Caco-2 (cell line): ENCODE measurements around the gene AGPS. TPM values are rescaled to one million over a fixed set of nuclear protein-coding genes. Genes with fewer than 3 reads are reported as not detected.

Experiments used
- BruUV-seq: library from RNA; stranded (reverse); fragments of 400-500 nt; replicated peaks from 2 replicates; lab custom pipeline; 2021; lab: Mats Ljungman, UMichigan
- CTCF ChIA-PET: fragments of 300-600 bp; sonication (Branson Sonifier 250); formaldehyde crosslinking; loops from one replicate; lab custom pipeline; 2022; ENCODE audit warnings: antibody characterized with exemption; lab: Charles Lee
- POLR2A ChIA-PET: fragments of 300-600 bp; sonication (Branson Sonifier 250); formaldehyde crosslinking; loops from one replicate; lab custom pipeline; 2022; ENCODE audit warnings: antibody characterized with exemption; lab: Charles Lee
- DNase-seq, 2 experiments: peaks; one replicate each; pipeline versions ENCODE4 v3.0.0 to v3.0.0-alpha.2; 2020 to 2022
- H3K27me3 ChIP-seq: replicated peaks from 2 replicates; pipeline ENCODE4 v1.6.0; 2011; ENCODE audit warnings: low read length; ENCODE audit not compliant: control insufficient read depth, insufficient read depth
- H3K36me3 ChIP-seq: 2 replicates; pipeline ENCODE4 v1.5.1; 2011; ENCODE audit warnings: low read length; ENCODE audit not compliant: control insufficient read depth, insufficient read depth
- H3K4me1 ChIP-seq: fragments of 250-450 bp; sonication (Bioruptor Pico); 2 replicates; pipeline ENCODE4 v1.5.1; 2020; ENCODE audit warnings: mild to moderate bottlenecking
- H3K4me3 ChIP-seq: 2 replicates; pipeline ENCODE4 v1.5.1; 2011; ENCODE audit warnings: low read depth, mild to moderate bottlenecking, control low read depth, low read length
- H3K9me3 ChIP-seq: fragments of 250-450 bp; sonication (Bioruptor Pico); 2 replicates; pipeline ENCODE4 v1.5.1; 2020; ENCODE audit warnings: mild to moderate bottlenecking, moderate library complexity
- H3K27ac Mint-ChIP-seq: one replicate; pipeline ENCODE4 v1.8.0; 2022; ENCODE audit warnings: mixed read lengths; ENCODE audit not compliant: unreplicated experiment
- H3K27me3 Mint-ChIP-seq: one replicate; pipeline ENCODE4 v1.8.0; 2022; ENCODE audit warnings: mixed read lengths; ENCODE audit not compliant: insufficient read depth, unreplicated experiment
- H3K36me3 Mint-ChIP-seq: one replicate; pipeline ENCODE4 v1.8.0; 2022; ENCODE audit warnings: mild to moderate bottlenecking, mixed read lengths; ENCODE audit not compliant: insufficient read depth, unreplicated experiment
- H3K4me1 Mint-ChIP-seq: one replicate; pipeline ENCODE4 v1.8.0; 2022; ENCODE audit warnings: low read depth, mixed read lengths; ENCODE audit not compliant: unreplicated experiment
- H3K4me3 Mint-ChIP-seq: one replicate; pipeline ENCODE4 v1.8.0; 2022; ENCODE audit warnings: mild to moderate bottlenecking, moderate library complexity, mixed read lengths; ENCODE audit not compliant: unreplicated experiment
- H3K9me3 Mint-ChIP-seq: one replicate; pipeline ENCODE4 v1.8.0; 2022; ENCODE audit warnings: mixed read lengths; ENCODE audit not compliant: unreplicated experiment
- CTCF ChIP-seq, 2 experiments: fragments of 200-600 bp in 1 of 2; IDR thresholded peaks; 1 replicate in 1 of 2; 2 replicates in 1 of 2; pipeline versions ENCODE4 v1.5.1 to v1.8.0; 2011 to 2022; ENCODE audit warnings: antibody characterized with exemption in 1 of 2, control low read depth in 1 of 2, inconsistent platforms in 1 of 2, low read depth in 1 of 2, low read length in 1 of 2, mild to moderate bottlenecking in 1 of 2, moderate library complexity in 1 of 2; ENCODE audit not compliant: insufficient read depth in 1 of 2, severe bottlenecking in 1 of 2, unreplicated experiment in 1 of 2
- intact Hi-C: fragments of 100-400 bp; cut with micrococcal nuclease; formaldehyde crosslinking; loops from one replicate; pipeline ENCODE4 v1.10.0; 2022; ENCODE audit not compliant: unreplicated experiment
- total RNA-seq: library from RNA; stranded (reverse); gene quantifications from 2 replicates; pipeline ENCODE4 v1.2.3, GENCODE V29; 2022

The AGPS gene
- total RNA-seq, 1 experiment from 2014 or later = 105 TPM

- no peak overlapping the region for H3K27ac Mint-ChIP-seq
Observed at GRCh38 chr2:177577075-177577474, 184.5 kb downstream of the AGPS start.

GRCh38 chr2:177578454-177578853, 185.9 kb downstream of the AGPS start:
- Histone ChIP-seq H3K9me3 (no peaks in the 10 kb centered on the region), H3K36me3 (no peaks in the 10 kb centered on the region), H3K27me3 (no peaks in the 10 kb centered on the region), H3K4me1 (peaks cover 10% of the 10 kb centered on the region), H3K4me3 (no peak overlapping the region)
- Mint-ChIP-seq H3K4me3 (no peak overlapping the region), H3K4me1 (no peaks in the 10 kb centered on the region), H3K36me3 (no peaks in the 10 kb centered on the region), H3K9me3 (no peaks in the 10 kb centered on the region), H3K27me3 (no peaks in the 10 kb centered on the region), H3K27ac (no peak overlapping the region)
- no peak for DNase-seq
- POLR2A ChIA-PET = no interaction called here
- BruUV-seq = no TSS peak
- intact Hi-C loops = no loop called here
- TF ChIP-seq CTCF (IDR thresholded peaks at IDR 0.05; ENCODE audit: insufficient read depth in 1 of 2, low read depth in 1 of 2, low read length in 1 of 2, severe bottlenecking in 1 of 2, unreplicated experiment in 1 of 2) = no peak
- CTCF ChIA-PET = no interaction called here

More at GRCh38 chr2:177577075-177577474, 184.5 kb downstream of the AGPS start:
- POLR2A ChIA-PET = no interaction called here
- Mint-ChIP-seq H3K9me3 (no peaks in the 10 kb centered on the region), H3K27me3 (no peaks in the 10 kb centered on the region), H3K36me3 (no peaks in the 10 kb centered on the region), H3K4me1 (no peaks in the 10 kb centered on the region), H3K4me3 (no peak overlapping the region)
- intact Hi-C loops = no loop called here
- BruUV-seq = no TSS peak
- no peak for TF ChIP-seq CTCF (IDR thresholded peaks at IDR 0.05; ENCODE audit: insufficient read depth in 1 of 2, low read depth in 1 of 2, low read length in 1 of 2, severe bottlenecking in 1 of 2, unreplicated experiment in 1 of 2)
- no peak for DNase-seq
- Histone ChIP-seq H3K36me3 (no peaks in the 10 kb centered on the region), H3K4me1 (peaks cover 10% of the 10 kb centered on the region), H3K27me3 (no peaks in the 10 kb centered on the region), H3K4me3 (no peak overlapping the region), H3K9me3 (no peaks in the 10 kb centered on the region)
- CTCF ChIA-PET = no interaction called here

- Mint-ChIP-seq H3K27me3 (no peaks in the 10 kb centered on the region), H3K36me3 (no peaks in the 10 kb centered on the region)
Observed at GRCh38 chr2:177579486-177580036, 187.0 kb downstream of the AGPS start.

More at GRCh38 chr2:177579486-177580036, 187.0 kb downstream of the AGPS start:
- ChIA-PET CTCF (no interaction called here), POLR2A (no interaction called here)
- Mint-ChIP-seq H3K9me3 (no peaks in the 10 kb centered on the region), H3K4me1 (no peaks in the 10 kb centered on the region), H3K4me3 (no peak overlapping the region), H3K27ac (no peak overlapping the region)
- H3K4me1 ChIP-seq = peaks cover 10% of the 10 kb centered on the region
- H3K9me3 ChIP-seq = no peaks in the 10 kb centered on the region
- no peak overlapping the region for H3K4me3 ChIP-seq
- intact Hi-C loops = loop anchor here (1.0 kb wide), 1 partner anchor 21 kb away; no protein-coding TSS in a partner anchor
- no peaks in the 10 kb centered on the region for H3K36me3 ChIP-seq
- BruUV-seq = no TSS peak
- DNase-seq = peak; percentile 41 to 52
- no peaks in the 10 kb centered on the region for H3K27me3 ChIP-seq
- no peak for TF ChIP-seq CTCF (IDR thresholded peaks at IDR 0.05; ENCODE audit: insufficient read depth in 1 of 2, low read depth in 1 of 2, low read length in 1 of 2, severe bottlenecking in 1 of 2, unreplicated experiment in 1 of 2)
